HG02678 (cell line): ENCODE results near the gene DCAF8L2.
"Not testable (repeated sequence)": the region's sequence is repeated elsewhere in the genome, so short reads cannot be mapped to it uniquely, and the experiment has no call there.

Experiments used
- ATAC-seq: cut with Tn5 transposase; IDR thresholded peaks from one replicate; pipeline ENCODE4 v1.9.1; 2021; ENCODE audit warnings: mild to moderate bottlenecking, moderate library complexity; ENCODE audit not compliant: unreplicated experiment

The DCAF8L2 gene

GRCh38 chrX:27590044-27590443, at the start of gene DCAF8L2:
TSS of gene DCAF8L2 (plus strand) at chrX:27590344. CDS start at chrX:27746896, 156,552 bp downstream.
- no peak for ATAC-seq

DNA sequence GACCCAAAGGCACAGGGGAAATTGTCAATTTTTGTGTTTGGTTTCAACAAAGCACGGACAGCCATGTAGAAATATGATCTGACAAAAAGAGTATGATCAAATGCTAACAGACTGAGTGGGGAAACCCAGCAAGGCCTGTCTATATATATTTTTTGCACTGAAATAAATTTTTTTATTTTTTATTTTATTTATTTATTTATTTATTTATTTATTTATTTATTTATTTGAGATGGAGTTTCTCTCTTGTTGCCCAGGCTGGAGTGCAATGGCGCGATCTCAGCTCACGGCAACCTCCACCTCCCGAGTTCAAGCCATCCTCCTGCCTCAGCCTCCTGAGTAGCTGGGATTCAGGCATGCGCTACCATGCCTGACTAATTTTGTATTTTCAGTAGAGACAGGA, 49.0 kb upstream of the DCAF8L2 start:
- ATAC-seq, result not testable (repeated sequence)

- ATAC-seq, result no peak
Measured at GRCh38 chrX:27548624-27549023, 41.5 kb upstream of the DCAF8L2 start.

DNA sequence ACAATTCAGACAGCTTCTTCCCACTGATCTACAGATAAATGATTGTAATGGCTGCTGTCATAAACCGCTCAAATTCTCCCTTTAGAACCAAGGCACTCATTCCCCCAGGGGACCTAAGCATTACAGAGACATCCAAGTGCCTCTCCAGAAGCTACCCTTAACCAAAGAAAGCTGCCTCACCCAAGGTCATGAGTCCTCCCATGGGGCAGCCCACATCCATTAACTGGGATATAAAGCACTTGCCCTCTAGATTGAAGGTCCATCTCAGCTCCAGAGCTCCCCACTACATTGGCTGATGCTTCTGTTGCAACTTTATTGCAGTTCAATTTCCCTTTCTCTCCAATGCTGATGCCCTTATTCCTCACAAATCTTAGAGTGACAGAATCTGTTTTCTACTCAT, 40.5 kb upstream of the DCAF8L2 start:
- ATAC-seq, result no peak

DNA sequence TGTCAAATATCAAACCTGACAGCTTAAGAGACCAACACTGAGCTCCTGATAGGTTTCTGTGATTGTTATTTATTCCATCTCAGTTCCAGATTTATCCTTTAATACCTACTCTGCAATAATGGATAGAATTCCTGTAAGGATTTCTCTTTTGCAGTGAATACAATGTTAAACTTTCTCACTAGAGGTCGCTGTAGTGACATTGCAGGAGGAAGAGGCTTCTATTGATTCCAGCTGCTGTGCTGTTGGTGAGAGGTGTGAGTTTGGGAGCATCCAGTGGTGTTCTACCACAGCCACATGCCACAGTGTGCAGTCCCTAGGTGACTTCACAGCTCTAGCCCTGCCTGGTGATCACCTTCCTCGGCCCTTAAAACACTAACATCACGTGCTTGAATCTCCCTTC, 34.6 kb upstream of the DCAF8L2 start:
- ATAC-seq, result no peak

- ATAC-seq, result no peak
Measured at GRCh38 chrX:27565992-27566391, 24.2 kb upstream of the DCAF8L2 start.

GRCh38 chrX:27571164-27571563, 19.0 kb upstream of the DCAF8L2 start:
- ATAC-seq, result no peak

- ATAC-seq, result no peak
Measured at GRCh38 chrX:27575565-27575964, 14.6 kb upstream of the DCAF8L2 start.

DNA sequence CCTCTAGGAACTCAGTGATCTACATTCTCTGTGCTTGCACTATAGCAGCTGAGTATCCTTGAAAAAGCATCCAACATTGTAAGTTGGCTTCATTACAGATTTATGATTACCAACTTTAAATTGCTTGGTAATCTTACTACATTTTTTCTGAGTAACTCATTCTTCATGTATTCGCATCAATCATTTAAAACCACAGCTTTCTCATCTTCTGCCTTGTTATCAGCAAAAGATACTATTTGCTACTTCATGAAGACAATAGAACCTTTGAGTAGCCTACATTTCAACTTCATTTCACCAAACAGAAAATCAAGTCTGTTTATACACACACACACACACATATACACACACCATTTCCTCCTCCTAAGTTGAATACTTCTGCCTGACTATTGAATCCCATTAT, 6.2 kb upstream of the DCAF8L2 start:
- ATAC-seq, result no peak

DNA sequence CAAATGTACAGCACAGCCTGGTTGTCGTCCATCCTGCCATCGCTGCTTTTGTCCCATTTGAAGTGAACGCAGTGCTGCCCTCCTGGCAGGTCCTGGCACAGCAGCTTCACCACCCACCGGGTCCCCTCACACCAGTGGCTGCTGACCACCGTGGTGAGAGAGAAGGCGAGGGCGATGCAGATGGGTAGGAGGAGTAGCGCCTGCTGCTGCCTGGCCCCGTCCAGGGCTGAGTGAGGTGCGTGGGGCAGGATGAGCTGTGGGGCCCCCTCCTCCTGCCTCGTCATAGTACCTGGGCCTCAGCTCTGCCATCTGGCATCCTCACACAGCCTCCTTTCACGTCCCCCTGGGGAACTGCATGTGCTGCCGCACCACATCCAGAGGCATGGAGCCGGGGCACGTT, 1.8 kb downstream of the DCAF8L2 start:
- ATAC-seq, result no peak

DNA sequence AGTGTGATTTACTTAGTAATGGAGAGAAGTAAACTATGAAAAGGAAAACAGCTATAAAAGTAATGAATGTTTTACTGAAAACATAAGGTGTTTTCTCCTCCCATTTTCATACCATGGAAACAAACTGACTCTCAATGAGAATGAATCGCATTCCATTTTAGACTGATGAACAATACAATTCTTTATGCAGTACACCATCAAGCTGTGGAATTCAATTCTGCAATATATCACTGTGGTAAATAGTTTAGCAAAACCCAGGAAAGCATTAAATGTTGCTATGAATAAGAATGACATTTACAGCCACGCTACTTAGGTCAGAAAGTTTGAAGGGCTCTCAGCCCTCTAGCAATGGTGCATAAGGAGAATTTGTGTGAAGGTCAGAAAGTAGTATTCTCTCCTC, 7.4 kb downstream of the DCAF8L2 start:
- no peak for ATAC-seq

GRCh38 chrX:27598312-27598711, 8.2 kb downstream of the DCAF8L2 start:
- ATAC-seq, result no peak

GRCh38 chrX:27599928-27600327, 9.8 kb downstream of the DCAF8L2 start:
- ATAC-seq, result no peak

- ATAC-seq, result no peak
Measured at GRCh38 chrX:27600686-27601085, 10.5 kb downstream of the DCAF8L2 start.

DNA sequence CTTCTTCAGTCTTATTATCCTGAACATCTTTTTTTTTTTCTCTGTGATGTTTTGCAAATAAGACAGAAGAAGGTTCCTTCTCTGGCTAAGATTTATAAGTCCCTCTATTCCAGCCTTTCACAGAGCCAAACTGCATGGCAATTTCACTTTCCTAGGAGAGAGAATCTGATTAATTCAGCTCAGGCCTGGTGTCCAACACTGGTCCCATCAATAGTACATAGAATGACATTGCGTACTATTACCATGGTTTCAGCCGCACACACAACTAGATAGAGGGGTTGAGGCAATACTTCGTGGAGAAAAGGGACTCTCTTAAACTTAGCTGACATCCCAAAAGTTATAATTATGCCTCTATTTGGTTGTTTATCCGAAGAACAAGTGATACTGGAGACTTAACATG, 18.5 kb downstream of the DCAF8L2 start:
- ATAC-seq, result no peak

- ATAC-seq, result no peak
Measured at GRCh38 chrX:27619459-27619858, 29.3 kb downstream of the DCAF8L2 start.

DNA sequence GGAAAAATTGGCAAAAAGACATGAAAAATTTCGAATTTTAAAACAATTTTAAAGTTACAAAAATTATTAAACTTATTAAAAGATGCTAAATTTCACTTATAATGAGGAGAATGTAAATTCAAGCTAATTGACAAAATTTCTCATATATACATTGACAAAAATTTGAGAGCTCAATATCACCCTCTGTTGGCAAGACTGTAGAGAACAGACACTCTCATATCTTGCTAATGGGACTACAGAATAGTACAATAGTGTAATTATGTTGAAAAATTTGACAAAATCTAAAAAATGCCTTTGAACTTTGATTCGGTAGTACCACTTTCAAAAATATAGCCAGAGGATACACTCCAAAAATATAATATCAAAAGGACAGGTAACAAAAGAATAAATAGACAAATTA, 29.8 kb downstream of the DCAF8L2 start:
- ATAC-seq, result no peak

- no peak for ATAC-seq
Measured at GRCh38 chrX:27622883-27623282, 32.7 kb downstream of the DCAF8L2 start.

DNA sequence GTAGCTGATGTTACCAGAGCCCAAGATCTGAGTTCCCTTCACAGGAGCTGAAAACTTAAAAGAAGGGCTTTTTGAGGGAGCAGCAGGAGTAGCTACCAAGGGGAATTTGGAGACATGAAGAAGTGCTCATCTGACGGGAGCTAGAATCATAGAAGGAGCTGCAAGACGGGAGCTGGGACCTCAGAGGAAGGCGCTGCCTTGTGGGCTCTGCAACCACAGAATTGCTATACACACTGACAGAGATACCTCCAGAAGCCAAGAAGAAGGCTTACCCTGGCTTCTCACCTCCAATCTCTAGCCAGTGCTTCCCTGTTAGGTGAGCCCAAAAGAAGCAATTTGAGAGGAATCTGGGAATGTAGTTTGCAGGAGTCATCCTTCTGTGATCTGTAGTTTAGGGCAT, 35.9 kb downstream of the DCAF8L2 start:
- no peak for ATAC-seq

DNA sequence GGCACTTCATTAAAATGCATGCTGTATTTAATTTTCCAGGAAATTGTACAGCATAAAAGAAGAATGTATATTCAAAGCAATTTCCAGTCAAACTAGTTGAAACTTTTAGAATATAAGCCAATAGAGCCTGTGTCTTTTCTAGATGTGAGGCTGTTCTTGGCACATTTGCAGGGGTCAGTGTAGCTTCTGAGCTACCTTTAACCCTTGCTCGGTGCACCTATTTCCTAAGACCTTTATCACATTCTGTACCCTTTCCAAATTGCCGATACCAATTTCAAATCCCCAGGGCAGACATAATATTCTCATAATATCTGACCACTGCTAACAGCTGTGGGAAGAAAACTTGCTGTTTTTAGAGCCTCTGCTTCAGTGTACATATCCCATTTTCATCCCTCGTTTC, 43.2 kb downstream of the DCAF8L2 start:
- ATAC-seq, result no peak

- ATAC-seq, result no peak
Measured at GRCh38 chrX:27656581-27656980, 66.4 kb downstream of the DCAF8L2 start.

DNA sequence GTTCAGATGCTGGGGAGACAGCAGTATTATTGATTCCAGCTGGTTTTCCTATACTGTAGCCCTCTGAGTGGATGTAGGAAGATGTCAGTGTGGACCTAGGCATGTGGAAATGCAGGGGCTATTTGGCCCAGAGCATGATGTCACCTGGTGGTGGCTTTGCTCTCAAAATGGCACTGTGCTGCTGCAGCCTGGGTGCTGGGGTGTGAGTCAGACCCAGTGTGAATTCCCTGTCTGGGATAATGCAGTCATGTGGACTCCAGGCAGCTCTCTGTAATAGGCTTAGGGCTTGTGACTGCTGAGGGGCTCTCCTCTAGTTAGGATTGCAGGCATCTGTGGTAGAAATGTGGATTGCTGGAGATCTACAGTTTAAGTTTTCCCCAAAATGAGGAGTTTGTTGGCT, 70.7 kb downstream of the DCAF8L2 start:
- no peak for ATAC-seq

DNA sequence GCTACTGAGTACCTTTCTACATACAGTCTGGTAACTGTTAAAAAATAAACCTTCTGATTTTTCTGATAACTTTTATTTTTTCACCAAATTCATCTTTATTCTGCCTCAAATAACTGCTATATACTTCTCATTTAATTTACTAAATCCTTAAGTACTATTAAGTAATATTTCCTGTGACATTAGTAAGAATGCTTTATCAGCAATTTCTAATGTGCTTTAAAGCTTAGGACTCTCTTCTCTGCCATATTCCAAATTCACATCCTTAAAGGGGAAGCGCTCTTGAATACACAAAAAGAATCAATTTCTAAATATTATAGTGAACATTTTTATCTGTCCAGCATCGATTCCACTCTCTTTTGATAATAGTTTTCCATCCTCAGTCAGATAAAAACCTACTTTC, 81.1 kb downstream of the DCAF8L2 start:
- ATAC-seq, result no peak

DNA sequence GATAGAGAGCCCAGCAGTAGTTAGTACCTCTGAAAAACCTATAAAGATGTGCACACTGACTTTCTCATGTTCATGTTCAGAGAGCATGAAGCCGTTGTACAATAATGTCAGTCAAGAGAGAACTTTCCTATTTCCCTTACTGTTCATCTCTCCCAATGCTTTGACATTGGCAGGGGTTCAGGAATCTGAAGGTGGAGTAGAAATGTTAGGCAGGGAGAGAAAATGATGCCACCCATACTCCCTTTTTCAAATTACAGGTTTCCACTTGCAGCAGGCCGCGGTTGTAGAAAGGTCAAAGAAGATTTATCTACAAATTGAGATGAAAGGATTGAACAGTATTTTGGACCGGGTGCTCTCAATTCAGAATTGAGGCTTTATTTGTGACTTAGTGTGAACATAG, 84.3 kb downstream of the DCAF8L2 start:
- no peak for ATAC-seq
